Measurements from ENCODE around the gene FPR1.

FPR1 gene

GRCh38 chr19:51751655-51752054 lies at the start of gene FPR1:
TSS of gene FPR1 (minus strand) at chr19:51751878. CDS start at chr19:51746994, 4,884 bp downstream.
- no peak for DNase-seq (ENCODE audit: low read depth)

GRCh38 chr19:51800473-51801244 lies 49.0 kb upstream of the FPR1 start:
- no peak for DNase-seq (ENCODE audit: low read depth)

GRCh38 chr19:51799774-51800472 lies 48.2 kb upstream of the FPR1 start:
- no peak for DNase-seq (ENCODE audit: low read depth)

GRCh38 chr19:51799034-51799773 lies 47.5 kb upstream of the FPR1 start:
- no peak for DNase-seq (ENCODE audit: low read depth)

- DNase-seq (ENCODE audit: low read depth): no peak
These were observed 46.4 kb upstream of the FPR1 start for GRCh38 chr19:51798062-51798461.

- DNase-seq (ENCODE audit: low read depth): no peak
These were observed 45.8 kb upstream of the FPR1 start for GRCh38 chr19:51797480-51797879.

GRCh38 chr19:51796195-51796679 lies 44.6 kb upstream of the FPR1 start:
- no peak for DNase-seq (ENCODE audit: low read depth)

GRCh38 chr19:51794885-51795490 lies 43.3 kb upstream of the FPR1 start, which contains the start of gene FPR3:
TSS of gene FPR3 (plus strand) at chr19:51795157. CDS start at chr19:51823749, 28,592 bp downstream.
- no peak for DNase-seq (ENCODE audit: low read depth)

GRCh38 chr19:51793994-51794393 lies 42.3 kb upstream of the FPR1 start:
- no peak for DNase-seq (ENCODE audit: low read depth)

- no peak for DNase-seq (ENCODE audit: low read depth)
These were observed 41.3 kb upstream of the FPR1 start for GRCh38 chr19:51792932-51793331.

GRCh38 chr19:51789061-51789795 lies 37.5 kb upstream of the FPR1 start:
- DNase-seq (ENCODE audit: low read depth): no peak

- no peak for DNase-seq (ENCODE audit: low read depth)
These were observed 36.4 kb upstream of the FPR1 start for GRCh38 chr19:51788029-51788428.

GRCh38 chr19:51786646-51787494 lies 35.2 kb upstream of the FPR1 start:
- no peak for DNase-seq (ENCODE audit: low read depth)

- no peak for DNase-seq (ENCODE audit: low read depth)
These were observed 33.4 kb upstream of the FPR1 start for GRCh38 chr19:51784922-51785690.

- DNase-seq (ENCODE audit: low read depth): no peak
These were observed 32.6 kb upstream of the FPR1 start for GRCh38 chr19:51784109-51784785.

- DNase-seq (ENCODE audit: low read depth): no peak
These were observed 31.7 kb upstream of the FPR1 start for GRCh38 chr19:51783372-51783771.

- no peak for DNase-seq (ENCODE audit: low read depth)
These were observed 30.3 kb upstream of the FPR1 start for GRCh38 chr19:51781999-51782398.

- no peak for DNase-seq (ENCODE audit: low read depth)
These were observed 28.6 kb upstream of the FPR1 start for GRCh38 chr19:51780270-51780669.

GRCh38 chr19:51779703-51780102 lies 28.0 kb upstream of the FPR1 start:
- no peak for DNase-seq (ENCODE audit: low read depth)

Data from activated T-cell treated with anti-CD3 and anti-CD28 coated beads for 1 hour (primary cell).